Measurements from ENCODE around the gene NRCAM. TPM values are rescaled to one million over a fixed set of nuclear protein-coding genes. Genes with fewer than 3 reads are reported as not detected.

The NRCAM gene
- total and polyA plus RNA-seq, 2 of the 8 experiments (the other 6 are each of a cell fraction or from before 2014, with no cell fraction given), result 2.7 to 3.8 TPM

GRCh38 chr7:108480311-108480710 is 24.1 kb upstream of the NRCAM start:
- H2BK5ac ChIP-seq (ENCODE audit: low read depth, low read length), result no peak overlapping the region
- H3K9ac ChIP-seq (replicated peaks in 1 of 4; ENCODE audit: extremely low read depth in 1 of 4, low read depth in 3 of 4, low read length in 3 of 4), result no peak overlapping the region
- no peak overlapping the region for H2BK120ac ChIP-seq (replicated peaks; ENCODE audit: low read depth, low read length)
- H2BK12ac ChIP-seq (ENCODE audit: low read depth, low read length), result no peak overlapping the region
- H3K4me1 ChIP-seq (replicated peaks in 1 of 4; ENCODE audit: control insufficient read depth in 3 of 4, insufficient read depth in 4 of 4, low read length in 3 of 4), result 0 out of 7 replicates have a peak, but pooled peaks cover 0 to 2% (median 0%) of the 10 kb centered on the region in 4 experiments
- H3K79me1 ChIP-seq (ENCODE audit: low read depth, low read length), result no peaks in the 10 kb centered on the region
- no peak overlapping the region for H3K27ac ChIP-seq (ENCODE audit: low read depth, low read length)
- no peak overlapping the region for H2BK20ac ChIP-seq (ENCODE audit: low read length)
- no peaks in the 10 kb centered on the region for H3K79me2 ChIP-seq (ENCODE audit: control insufficient read depth in 1 of 2, insufficient read depth in 2 of 2, low read length in 2 of 2)
- no peak overlapping the region for H2AFZ ChIP-seq (ENCODE audit: low read length)
- H3K36me3 ChIP-seq (ENCODE audit: control insufficient read depth in 2 of 4, insufficient read depth in 4 of 4, low read length in 3 of 4), result no peaks in the 10 kb centered on the region
- H4K91ac ChIP-seq (replicated peaks; ENCODE audit: insufficient read length, low read length), result no peak overlapping the region
- H4K5ac ChIP-seq (ENCODE audit: insufficient read length, low read depth, low read length), result no peak overlapping the region
- H3K23me2 ChIP-seq (ENCODE audit: low read depth, low read length), result no peaks in the 10 kb centered on the region
- H2BK15ac ChIP-seq (ENCODE audit: low read length), result no peak overlapping the region
- ChIA-PET POLR2A (ENCODE audit: partially characterized antibody) (no interaction called here), CTCF (ENCODE audit: partially characterized antibody) (interaction anchor here (0.7 kb wide), 1 partner anchor 11 kb away, joined by 3 read pairs; no protein-coding TSS in a partner anchor)
- H2AK5ac ChIP-seq (ENCODE audit: low read depth, low read length), result no peak overlapping the region
- no peaks in the 10 kb centered on the region for H3K27me3 ChIP-seq (replicated peaks in 1 of 4; ENCODE audit: control insufficient read depth in 3 of 4, extremely low read depth in 1 of 4, insufficient read depth in 3 of 4, low read length in 3 of 4)
- no peak overlapping the region for H3K4me3 ChIP-seq (ENCODE audit: extremely low read depth in 1 of 4, insufficient read depth in 2 of 4, low read depth in 3 of 4, low read length in 4 of 4)
- H3K4ac ChIP-seq (replicated peaks; ENCODE audit: insufficient read length, low read depth, low read length), result no peak overlapping the region
- no peak for DNase-seq (ENCODE audit: low read depth in 1 of 2, low spot score in 2 of 2)
- no peaks in the 10 kb centered on the region for H4K20me1 ChIP-seq (replicated peaks in 1 of 2; ENCODE audit: control insufficient read depth in 1 of 2, insufficient read depth in 2 of 2, low read length in 2 of 2)
- FAIRE-seq, result no peak
- H4K8ac ChIP-seq (ENCODE audit: extremely low read depth, insufficient read depth, low read length), result no peak overlapping the region
- H3K9me3 ChIP-seq (ENCODE audit: insufficient read depth in 2 of 2, low read depth in 1 of 2, low read length in 1 of 2), result no peaks in the 10 kb centered on the region
- H3K56ac ChIP-seq (replicated peaks; ENCODE audit: insufficient read length, low read depth, low read length), result no peak overlapping the region
- no peak overlapping the region for H3K18ac ChIP-seq (ENCODE audit: extremely low read depth, low read length)
- H3K4me2 ChIP-seq (ENCODE audit: insufficient read depth in 1 of 2, low read depth in 2 of 2, low read length in 2 of 2), result no peak overlapping the region
- no peak overlapping the region for H3K14ac ChIP-seq (ENCODE audit: insufficient read length)
- H3K23ac ChIP-seq (ENCODE audit: insufficient read length), result no peak overlapping the region
- WGBS, 2 experiments (ENCODE audit: extremely low coverage in 1 of 2, insufficient coverage in 1 of 2, insufficient read length in 1 of 2, insufficient replicate concordance in 2 of 2, low coverage in 1 of 2, low lambda C conversion rate in 2 of 2, missing lambda C conversion rate in 1 of 2), result 90% methylated on average over 5 of the region's 5 CpGs; no CpG with 5 or more reads in 1 of the 2 experiments
- TF ChIP-seq GABPA (IDR thresholded peaks at IDR 0.05; ENCODE audit: borderline replicate concordance, insufficient read depth, low read length), result no peak
- no peak for TF ChIP-seq SIX5 (IDR thresholded peaks at IDR 0.05; ENCODE audit: low read depth, low read length)
- no peak for TF ChIP-seq POU5F1 (IDR thresholded peaks at IDR 0.05; ENCODE audit: low read depth, low read length)
- no peak for TF ChIP-seq ASH2L (IDR thresholded peaks at IDR 0.05; ENCODE audit: low read length)
- TF ChIP-seq USF2 (IDR thresholded peaks at IDR 0.05; ENCODE audit: low read length), result no peak
- no peak for TF ChIP-seq SP2 (IDR thresholded peaks at IDR 0.05; ENCODE audit: low read length)
- no peak for TF ChIP-seq BRCA1 (IDR thresholded peaks at IDR 0.05; ENCODE audit: low read depth, low read length)
- TF ChIP-seq SAP30 (IDR thresholded peaks at IDR 0.05; ENCODE audit: insufficient read depth, insufficient replicate concordance, low read length), result no peak
- TF ChIP-seq POLR2A (IDR thresholded peaks at IDR 0.05; ENCODE audit: control extremely low read depth in 1 of 2, low read depth in 2 of 2, low read length in 2 of 2), result no peak
- TF ChIP-seq EP300 (IDR thresholded peaks at IDR 0.05; ENCODE audit: borderline replicate concordance in 1 of 2, low read depth in 2 of 2, low read length in 2 of 2), result no peak
- TF ChIP-seq TBP (IDR thresholded peaks at IDR 0.05; ENCODE audit: low read depth, low read length), result no peak
- TF ChIP-seq SP1 (IDR thresholded peaks at IDR 0.05; ENCODE audit: low read depth, low read length), result no peak
- no peak for TF ChIP-seq FOSL1 (IDR thresholded peaks at IDR 0.05; ENCODE audit: insufficient read depth, low read depth, low read length)
- no peak for TF ChIP-seq RXRA (IDR thresholded peaks at IDR 0.05; ENCODE audit: insufficient read depth, low read depth, low read length)

All from H1 (cell line).